Measurements from ENCODE around the gene MEIOC. TPM values are rescaled to one million over a fixed set of nuclear protein-coding genes. Genes with fewer than 3 reads are reported as not detected.

Gene MEIOC
- total and polyA plus RNA-seq, 2 of the 4 experiments (the other 2 are of a cell fraction) = 0.27 to 0.36 TPM

- Histone ChIP-seq H3K4ac (ENCODE audit: low read depth, low read length) (no peak overlapping the region), H3K4me1 (ENCODE audit: control insufficient read depth, insufficient read depth, low read length) (0 out of 2 replicates have a peak, but pooled peaks cover 3% of the 10 kb centered on the region), H2AFZ (replicated peaks; ENCODE audit: low read length, poor library complexity) (no peak overlapping the region), H3K9ac (ENCODE audit: low read depth, low read length) (no peak overlapping the region), H3K79me1 (ENCODE audit: low read depth in 1 of 2, low read length in 2 of 2) (peaks cover 7 to 18% of the 10 kb centered on the region in 2 experiments; a peak in 3 of 4 replicates), H3K18ac (ENCODE audit: low read depth, low read length) (no peak overlapping the region), H4K8ac (ENCODE audit: low read depth in 2 of 2, low read length in 2 of 2) (no peak overlapping the region), H3K56ac (ENCODE audit: extremely low read depth, insufficient read depth, low read length) (no peak overlapping the region), H3K14ac (replicated peaks; ENCODE audit: low read depth, low read length) (no peak overlapping the region), H2AK9ac (replicated peaks; ENCODE audit: low read depth, low read length, poor library complexity) (no peak overlapping the region), H3K27me3 (ENCODE audit: control insufficient read depth, insufficient read depth, low read length) (no peaks in the 10 kb centered on the region), H4K20me1 (ENCODE audit: insufficient read depth, low read length) (no peaks in the 10 kb centered on the region), H3K9me1 (ENCODE audit: insufficient read depth, low read length) (peaks cover 8% of the 10 kb centered on the region; the same call in 1 of the 2 replicates), H3K4me2 (ENCODE audit: low read depth, low read length) (no peak overlapping the region), H2BK20ac (ENCODE audit: low read depth, low read length) (no peak overlapping the region), H3K36me3 (ENCODE audit: control insufficient read depth, insufficient read depth, low read length) (no peaks in the 10 kb centered on the region), H3K4me3 (ENCODE audit: insufficient read depth, low read depth, low read length) (no peak overlapping the region), H2AK5ac (ENCODE audit: low read depth, low read length) (no peak overlapping the region), H2BK5ac (ENCODE audit: low read depth, low read length, poor library complexity, severe bottlenecking) (no peak overlapping the region), H2BK120ac (ENCODE audit: low read depth, low read length) (no peak overlapping the region), H3K23ac (ENCODE audit: low read depth, low read length) (no peak overlapping the region), H3K27ac (ENCODE audit: insufficient read depth, low read length) (no peak overlapping the region), H4K5ac (ENCODE audit: low read depth, low read length) (no peak overlapping the region), H3K9me3 (ENCODE audit: control insufficient read depth, insufficient read depth, low read length) (no peaks in the 10 kb centered on the region), H4K91ac (ENCODE audit: insufficient read depth, low read depth, low read length) (no peak overlapping the region), H2BK15ac (ENCODE audit: low read depth, low read length) (no peak overlapping the region)
- ATAC-seq (ENCODE audit: low read depth) (no peak), DNase-seq (no peak)
- dilution Hi-C loops (cut with HindIII; ENCODE audit: low sequenced_read_pairs, unreplicated experiment) (no loop called here), intact Hi-C loops (cut with micrococcal nuclease) (no loop called here), in situ Hi-C loops (cut with MboI; ENCODE audit: low sequenced_read_pairs) (no loop called here)
- ChIA-PET CTCF (no interaction called here), POLR2A (ENCODE audit: unreplicated experiment) (no interaction called here)
- 100% methylated on average over 1 of the region's 11 CpGs; no CpG with 5 or more reads in 1 of the 2 experiments for WGBS, 2 experiments (ENCODE audit: extremely low coverage in 2 of 2, insufficient read length in 1 of 2)
- TF ChIP-seq MXI1 (IDR thresholded peaks at IDR 0.05; ENCODE audit: borderline replicate concordance, low read depth, low read length) (no peak), USF2 (IDR thresholded peaks at IDR 0.05; ENCODE audit: low read depth, low read length) (no peak), MAZ (IDR thresholded peaks at IDR 0.05; ENCODE audit: borderline replicate concordance, low read depth, low read length) (no peak), BHLHE40 (IDR thresholded peaks at IDR 0.05; ENCODE audit: low read depth, low read length) (no peak), ELK1 (IDR thresholded peaks at IDR 0.05; ENCODE audit: borderline replicate concordance, low read depth, low read length) (no peak), FOS (IDR thresholded peaks at IDR 0.05; ENCODE audit: low read depth, low read length) (no peak), CHD1 (IDR thresholded peaks at IDR 0.05; ENCODE audit: low read depth, low read length) (no peak), MAFK (IDR thresholded peaks at IDR 0.05; ENCODE audit: low read depth, low read length) (no peak), NFE2L2 (IDR thresholded peaks at IDR 0.05; ENCODE audit: low read depth, low read length) (no peak), RFX5 (IDR thresholded peaks at IDR 0.05; ENCODE audit: low read depth, low read length) (no peak), SMC3 (IDR thresholded peaks at IDR 0.05; ENCODE audit: low read depth, low read length) (no peak), RCOR1 (IDR thresholded peaks at IDR 0.05; ENCODE audit: insufficient replicate concordance, low read length) (no peak), RAD21 (IDR thresholded peaks at IDR 0.05; ENCODE audit: low read length) (no peak), CTCF (conservative IDR thresholded peaks at IDR 0.05; ENCODE audit: low read depth, low read length) (no peak), POLR2A (IDR thresholded peaks at IDR 0.05; ENCODE audit: low read depth, low read length) (no peak), CEBPB (IDR thresholded peaks at IDR 0.05; ENCODE audit: low read depth, low read length) (no peak)
- BruUV-seq (replicated peaks) = no TSS peak
These were observed 37.3 kb downstream of the MEIOC start for GRCh38 chr17:44693609-44694008.

Data from IMR-90 (cell line).